Measurements from ENCODE around the gene ORC1.
A peak's percentile ranks its signal among the peaks of the same experiment; 100 is the strongest.

Gene ORC1

DNA sequence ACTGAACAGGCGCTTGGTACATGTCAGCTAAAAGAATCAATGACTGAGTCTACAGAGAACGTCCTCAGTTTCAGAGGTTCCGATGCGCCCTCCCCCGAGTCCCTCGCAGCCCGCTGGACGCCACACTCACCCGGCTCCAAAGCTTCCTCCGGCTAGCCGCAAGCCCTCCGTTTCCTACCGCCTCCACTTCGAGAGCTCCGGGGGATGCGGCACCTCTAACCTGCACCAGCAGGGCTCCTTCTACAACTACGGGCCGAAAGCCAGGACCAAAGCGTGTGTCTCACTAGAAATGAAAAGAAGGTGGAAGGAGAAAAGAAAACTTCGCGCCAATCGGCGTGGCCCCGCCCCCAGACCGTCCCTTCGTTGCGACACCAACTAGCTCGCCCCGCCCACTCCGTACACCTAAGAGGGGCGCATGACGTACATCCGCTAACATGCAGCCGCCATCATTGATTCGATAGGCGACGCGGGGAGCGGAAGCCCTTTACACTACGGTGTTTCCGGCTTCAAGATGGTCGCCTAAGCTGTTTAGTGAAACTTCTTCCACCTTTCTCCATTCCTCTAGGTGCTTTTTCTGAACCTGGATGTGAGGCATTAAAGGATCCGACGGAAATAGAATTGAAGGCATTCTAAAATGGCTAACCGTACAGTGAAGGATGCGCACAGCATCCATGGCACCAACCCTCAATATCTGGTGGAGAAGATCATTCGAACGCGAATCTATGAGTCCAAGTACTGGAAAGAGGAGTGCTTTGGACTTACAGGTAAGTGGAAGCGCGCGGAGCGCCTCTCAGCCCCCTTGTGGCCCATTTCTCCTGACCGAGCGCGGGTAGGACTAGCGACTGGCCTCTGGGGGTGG lies at the start of gene ORC1, which contains the start of gene PRPF38A:
TSS of gene ORC1 (minus strand) at position 308 of the 859 bp plus-strand sequence. CDS start 2,200 bp downstream, outside the sequence.
TSS of gene PRPF38A (plus strand) at position 487 of the 859 bp plus-strand sequence. CDS start at position 635, 148 bp downstream.
- DNase-seq: peak; percentile 99

- no peak for DNase-seq
Observed at GRCh38 chr1:52444463-52444862, 40.2 kb upstream of the ORC1 start.

- DNase-seq: no peak
Observed at GRCh38 chr1:52439976-52440375, 35.8 kb upstream of the ORC1 start.

DNA sequence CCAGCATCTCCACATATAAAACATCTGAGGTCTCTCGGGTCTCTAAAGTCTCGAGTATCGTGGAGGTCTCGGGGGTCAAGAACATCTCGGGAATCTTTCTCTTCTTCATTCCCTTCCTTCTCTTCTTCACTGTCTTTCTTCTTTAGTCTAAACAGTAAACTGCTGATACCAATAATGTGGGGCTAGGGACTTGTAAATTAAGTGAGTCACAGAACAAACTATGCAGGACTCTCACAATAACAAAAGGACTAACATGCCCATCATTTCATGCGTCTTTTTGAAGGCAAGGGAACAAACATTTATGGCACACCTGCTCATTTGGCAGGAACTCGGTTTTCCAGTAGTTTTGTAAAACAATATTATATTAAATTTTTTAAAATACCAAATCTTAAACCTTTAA lies 32.6 kb upstream of the ORC1 start:
- DNase-seq: no peak

GRCh38 chr1:52435650-52436049 lies 31.4 kb upstream of the ORC1 start:
- DNase-seq: no peak

GRCh38 chr1:52435211-52435610 lies 31.0 kb upstream of the ORC1 start:
- no peak for DNase-seq

DNA sequence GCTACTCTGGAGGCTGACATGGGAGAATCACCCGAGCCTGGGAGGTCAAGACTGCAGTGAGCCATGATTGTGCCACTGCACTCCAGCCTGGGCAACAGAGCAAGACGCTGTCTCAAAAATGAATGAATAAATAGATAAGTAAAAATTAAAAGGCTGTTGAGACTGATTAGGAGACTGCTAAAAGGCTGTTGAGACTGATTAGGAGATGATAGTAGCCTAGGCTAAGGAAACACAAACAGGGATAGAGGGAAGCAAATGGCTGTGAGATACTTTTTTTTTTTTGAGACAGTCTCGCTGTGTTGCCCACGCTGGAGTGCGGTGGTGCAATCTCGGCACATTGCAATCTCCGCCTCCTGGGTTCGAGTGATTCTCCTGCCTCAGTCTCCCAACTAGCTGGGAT lies 28.6 kb upstream of the ORC1 start:
- DNase-seq: no peak

DNA sequence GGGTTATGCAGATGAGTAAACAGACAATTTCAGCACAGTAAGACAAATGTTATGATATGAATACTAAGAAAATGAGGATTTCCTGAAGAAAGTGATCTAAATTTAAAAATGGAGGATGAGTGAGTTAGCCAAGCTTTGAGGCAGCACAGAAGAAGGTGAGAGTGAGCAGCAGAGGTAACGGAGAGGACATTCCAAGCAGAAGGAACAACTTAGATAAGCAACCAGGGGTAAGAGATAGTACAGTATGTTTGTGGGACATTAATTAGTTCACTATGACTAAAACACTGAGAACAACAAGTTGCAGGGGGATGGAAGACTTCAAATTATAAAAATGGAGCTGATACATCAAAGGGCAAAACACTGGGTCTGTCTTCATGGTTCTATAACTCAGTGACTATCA lies 22.9 kb upstream of the ORC1 start:
- DNase-seq: no peak

DNA sequence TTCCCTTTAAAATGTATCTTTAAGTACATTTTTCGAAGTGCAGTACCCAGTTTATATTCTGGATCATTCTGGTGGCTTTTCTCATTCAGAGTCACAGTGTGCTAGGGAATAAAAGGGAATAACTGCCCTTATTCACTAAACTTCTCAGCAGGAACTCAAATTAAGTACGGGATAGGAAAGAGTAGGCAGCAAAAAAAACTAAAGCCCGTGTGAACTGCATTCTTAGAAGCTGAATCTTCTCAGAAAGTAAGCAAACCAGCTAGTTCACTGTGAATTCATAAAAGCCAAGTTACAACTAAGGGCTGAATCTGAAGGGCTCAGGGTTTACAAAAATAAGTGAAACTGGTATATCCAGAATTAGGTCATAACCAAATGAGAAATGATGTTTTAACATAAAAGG lies 22.1 kb upstream of the ORC1 start:
- DNase-seq: no peak

DNA sequence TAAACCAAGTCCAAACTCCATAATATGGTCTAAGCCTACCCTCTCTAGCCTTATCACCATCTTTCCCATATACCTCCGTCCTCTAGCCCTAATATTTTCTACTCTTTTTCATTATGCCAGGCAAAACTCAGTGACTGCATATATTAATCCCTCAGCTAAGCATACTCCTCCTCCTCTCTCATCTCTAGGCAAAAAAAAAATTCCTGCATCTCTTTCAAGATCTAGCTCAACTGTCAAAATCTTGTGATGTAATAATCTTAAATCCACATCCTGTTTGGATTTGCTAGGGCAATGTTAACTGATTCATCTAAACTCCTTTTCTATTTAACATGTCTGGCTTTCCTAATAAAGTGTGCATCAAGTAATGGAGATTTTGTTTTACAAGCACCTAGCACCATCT lies 20.6 kb upstream of the ORC1 start:
- DNase-seq: no peak

- DNase-seq: no peak
Observed at GRCh38 chr1:52424231-52424636, 20.0 kb upstream of the ORC1 start.

- peak; percentile 72 for DNase-seq
Observed at GRCh38 chr1:52423771-52424170, 19.5 kb upstream of the ORC1 start.

DNA sequence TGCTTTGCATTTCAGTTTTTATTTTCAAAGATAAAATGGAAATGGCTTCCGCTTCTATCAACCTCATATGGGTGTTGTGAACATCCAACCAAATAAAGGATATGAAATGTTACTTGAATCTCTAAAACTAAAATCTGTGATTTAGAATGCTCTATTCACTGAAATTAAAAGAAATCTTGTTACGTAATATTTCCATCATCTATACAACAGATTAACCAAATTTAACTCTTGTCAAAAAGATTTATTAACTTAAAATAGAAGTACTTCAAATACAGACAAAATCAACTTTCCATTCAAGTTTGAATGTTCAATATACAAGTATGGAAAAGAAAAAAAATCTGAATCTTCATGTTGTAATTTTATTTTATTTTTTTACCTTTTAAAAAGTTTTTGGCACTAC lies 18.8 kb upstream of the ORC1 start:
- no peak for DNase-seq

DNA sequence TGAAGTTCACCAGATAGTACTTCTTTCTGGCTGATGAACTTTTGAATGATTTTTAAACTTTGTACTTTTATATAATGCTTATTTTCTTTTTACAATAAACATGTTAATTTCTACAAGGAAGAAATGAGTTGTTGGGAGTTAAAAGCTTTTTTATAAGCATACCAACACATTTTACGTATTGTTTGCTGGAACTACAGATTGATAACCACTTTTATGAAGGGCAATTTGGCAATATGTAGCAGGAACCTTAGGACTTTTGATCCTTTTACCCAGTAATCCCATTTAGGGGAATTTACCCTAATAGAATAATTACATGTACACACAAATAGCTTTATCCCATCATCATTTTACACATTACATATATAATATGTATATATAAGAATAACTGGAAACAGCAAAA lies 16.5 kb upstream of the ORC1 start:
- no peak for DNase-seq

DNA sequence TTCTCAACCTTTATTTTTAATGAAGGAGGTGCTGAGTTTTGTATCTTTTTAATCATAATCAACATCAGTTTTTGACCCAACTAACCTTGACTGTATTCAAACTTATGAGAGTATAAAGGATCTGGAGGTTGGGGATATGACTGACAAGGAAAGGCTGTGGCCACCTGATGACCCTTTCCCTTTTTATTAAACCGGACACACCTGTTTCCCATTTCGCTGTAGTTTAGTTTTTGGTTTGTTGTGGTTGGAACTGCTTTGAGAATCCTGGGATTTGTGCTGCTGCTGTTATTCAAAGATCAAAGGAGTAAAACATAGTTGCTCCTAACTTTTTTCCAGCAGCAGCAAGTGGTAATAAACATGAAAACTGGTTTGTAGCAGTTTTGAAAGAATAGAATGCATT lies 12.6 kb upstream of the ORC1 start:
- no peak for DNase-seq

DNA sequence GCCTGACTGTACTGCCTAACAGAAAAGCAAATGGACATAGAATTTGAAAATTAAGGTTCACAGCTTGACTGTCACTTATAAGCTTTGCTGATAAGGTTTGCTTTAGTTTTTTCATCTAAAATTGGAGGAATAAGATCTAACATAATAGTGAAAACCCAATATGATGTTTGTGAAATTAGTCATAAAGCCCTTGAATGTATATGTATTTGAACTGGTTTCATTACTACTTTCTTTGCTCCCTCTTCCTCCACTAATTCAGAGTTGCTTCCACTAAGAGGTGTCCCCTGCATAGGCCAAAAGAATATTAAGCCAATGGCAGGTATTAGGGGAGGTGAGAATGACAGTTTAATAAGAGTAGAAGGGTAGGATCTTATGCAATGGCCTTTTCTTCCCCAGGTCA lies 10.7 kb upstream of the ORC1 start:
- no peak for DNase-seq

- no peak for DNase-seq
Observed at GRCh38 chr1:52413410-52413989, 9.3 kb upstream of the ORC1 start.

- no peak for DNase-seq
Observed at GRCh38 chr1:52404975-52405338, 734 bp upstream of the ORC1 start.

DNA sequence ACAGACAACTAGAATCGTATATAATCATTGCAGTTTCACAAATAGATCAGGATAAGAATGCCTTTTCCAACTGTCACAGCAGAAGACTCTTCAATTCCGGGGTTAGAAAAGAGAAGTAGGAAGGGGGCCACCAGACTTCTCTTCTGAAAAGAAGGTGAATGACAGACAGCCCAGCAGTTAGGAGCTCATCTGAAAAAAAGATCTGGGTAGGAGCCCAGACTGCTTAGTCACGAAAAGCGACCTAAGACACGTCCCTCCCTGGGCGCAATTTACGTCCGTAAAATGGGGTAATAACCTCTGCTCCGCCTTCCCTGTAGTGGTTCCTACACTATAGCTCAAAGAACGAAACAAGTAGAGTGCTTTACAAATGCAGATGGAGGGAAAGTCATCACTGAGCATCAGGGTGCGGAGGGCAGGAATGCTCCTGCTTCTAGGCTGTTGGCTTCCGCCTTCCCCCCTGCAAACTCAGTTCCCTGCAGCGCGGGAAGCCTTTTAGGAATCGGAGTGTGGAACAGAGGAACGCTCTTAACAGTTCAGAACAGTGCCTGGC lies 582 bp downstream of the ORC1 start:
- peak; percentile 72 for DNase-seq

DNA sequence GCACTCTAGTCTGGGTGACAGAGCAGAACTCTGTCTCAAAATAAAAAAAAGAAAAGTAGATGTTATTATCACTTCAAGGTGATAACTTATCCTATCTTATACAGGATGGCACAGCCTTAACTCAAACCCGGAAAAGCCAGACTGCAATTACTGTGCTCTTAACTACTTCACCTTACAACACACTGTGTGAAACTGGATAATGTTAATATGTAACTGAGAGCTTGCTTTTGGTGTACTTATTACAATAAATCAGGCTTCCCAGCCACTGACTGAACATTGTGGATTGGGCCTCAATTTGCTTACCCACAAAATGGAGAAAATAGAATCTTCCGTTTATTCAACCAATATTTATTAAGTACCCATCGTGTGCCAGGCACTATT lies 1.4 kb downstream of the ORC1 start:
- DNase-seq: no peak

DNA sequence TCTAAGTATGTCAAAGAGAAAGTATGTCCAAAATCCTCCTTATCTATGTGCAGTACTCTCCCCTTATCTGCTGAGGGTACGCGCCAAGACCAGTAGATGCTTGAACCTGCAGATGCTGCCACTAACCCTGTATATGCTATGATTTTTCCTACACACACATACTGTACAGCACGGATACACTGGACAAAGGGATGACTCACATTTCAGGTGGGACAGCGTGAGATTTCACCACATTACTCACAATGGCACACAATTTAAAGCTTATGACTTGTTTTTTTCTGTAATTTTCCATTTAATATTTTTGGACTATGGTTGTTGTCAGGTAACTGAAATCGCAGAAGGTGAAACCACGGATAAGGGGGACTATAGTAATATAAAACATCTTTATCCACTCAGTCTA lies 4.1 kb downstream of the ORC1 start:
- DNase-seq: no peak

DNA sequence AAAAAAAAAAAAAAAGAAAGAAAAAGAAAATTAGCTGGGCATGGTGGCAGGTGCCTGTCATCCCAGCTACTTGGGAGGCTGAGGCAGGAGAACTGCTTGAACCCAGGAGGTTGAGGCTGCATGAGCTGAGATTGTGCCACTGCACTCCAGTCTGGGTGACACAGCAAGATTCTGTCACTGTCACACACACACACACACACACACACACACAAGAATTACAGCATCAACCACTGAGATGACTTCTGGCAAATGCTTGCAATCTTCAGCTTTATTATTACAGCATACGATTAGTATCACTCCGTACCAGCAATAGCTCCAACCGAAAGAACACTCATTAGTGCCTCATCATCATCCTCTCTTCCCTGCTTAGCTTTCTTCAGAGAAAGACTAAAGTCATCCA lies 4.6 kb downstream of the ORC1 start:
- no peak for DNase-seq

DNA sequence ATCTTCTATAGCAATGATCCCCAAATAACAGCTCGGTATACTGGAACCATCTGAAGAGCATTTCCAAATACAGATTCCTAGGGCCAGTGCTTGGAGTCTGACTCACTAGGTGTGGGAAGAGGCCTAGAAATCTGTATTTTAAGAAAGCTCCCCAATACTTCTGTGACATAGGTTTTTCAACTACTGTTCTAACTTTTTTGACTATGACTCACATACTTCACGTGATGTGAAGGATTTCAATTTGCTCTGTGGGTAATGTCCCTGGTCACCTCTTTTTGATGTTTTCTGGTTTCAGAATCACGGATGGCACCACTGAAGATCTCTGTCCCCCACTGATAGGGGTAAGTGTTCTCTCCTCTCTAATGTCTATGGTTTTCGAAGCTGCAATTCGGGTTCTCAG lies 11.0 kb downstream of the ORC1 start:
- no peak for DNase-seq

DNA sequence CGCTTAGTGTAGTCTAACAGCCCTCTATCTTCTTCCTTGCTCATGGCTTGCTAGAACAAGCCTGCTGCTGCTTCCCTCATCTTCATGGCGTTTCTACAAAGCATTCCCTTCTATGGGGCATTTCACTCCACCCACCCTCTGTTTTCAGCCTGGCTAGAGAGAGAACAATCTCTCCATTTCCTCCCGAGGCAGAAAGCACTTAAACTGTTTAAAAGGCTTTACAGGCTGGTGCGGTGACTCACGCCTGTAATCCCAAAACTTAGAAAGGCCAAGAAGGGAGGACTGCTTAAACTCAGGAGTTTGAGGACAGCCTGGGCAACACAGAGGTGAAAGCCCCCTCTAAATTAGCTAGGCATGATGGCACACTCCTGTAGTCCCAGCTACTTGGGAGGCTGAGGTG lies 17.8 kb downstream of the ORC1 start:
- DNase-seq: no peak
